Naive thymus-derived CD4-positive, alpha-beta T cell (primary cell): ENCODE data around the gene IGFALS. TPM values are rescaled to one million over a fixed set of nuclear protein-coding genes. Genes with fewer than 3 reads are reported as not detected.

Experiments used
- ATAC-seq: fragments of 150-1000 bp; cut with Tn5 transposase; 2 replicates; pipeline ENCODE4 v1.10.0; 2021; ENCODE audit warnings: mild to moderate bottlenecking, moderate library complexity
- CTCF ChIA-PET: fragments of 350-600 bp; sonication (Branson Sonifier 250); formaldehyde crosslinking; loops from one replicate; lab custom pipeline; 2021; ENCODE audit warnings: antibody characterized with exemption; lab: Charles Lee
- POLR2A ChIA-PET: fragments of 350-600 bp; sonication (Branson Sonifier 250); formaldehyde crosslinking; loops from one replicate; lab custom pipeline; 2021; ENCODE audit warnings: antibody characterized with exemption, inconsistent platforms; lab: Charles Lee
- DNase-seq, 9 donors: peaks; one replicate each; pipeline versions ENCODE4 v3.0.0 to v3.0.0-alpha.2; 2020 to 2022; ENCODE audit warnings: mixed read lengths in 1 of 9
- H3K27ac ChIP-seq: one replicate; pipeline ENCODE4 v1.7.0; 2013; ENCODE audit warnings: mild to moderate bottlenecking, low read depth, low read length, moderate library complexity
- H3K27me3 ChIP-seq, 2 donors: one replicate each; pipeline ENCODE4 v1.7.0; 2013; ENCODE audit warnings: low read length in 2 of 2, mild to moderate bottlenecking in 2 of 2, moderate library complexity in 2 of 2; ENCODE audit not compliant: control insufficient read depth in 2 of 2, insufficient read depth in 2 of 2
- H3K36me3 ChIP-seq, 3 experiments: 1 replicate in 2 of 3; 2 replicates in 1 of 3; pipeline ENCODE4 v1.7.0; 2013; ENCODE audit warnings: low read length in 3 of 3, mild to moderate bottlenecking in 3 of 3, moderate library complexity in 1 of 3; ENCODE audit not compliant: insufficient read depth in 3 of 3, control insufficient read depth in 2 of 3
- H3K4me1 ChIP-seq, 2 donors: one replicate each; pipeline ENCODE4 v1.7.0; 2013; ENCODE audit warnings: low read length in 2 of 2, mild to moderate bottlenecking in 2 of 2, moderate library complexity in 1 of 2; ENCODE audit not compliant: control insufficient read depth in 2 of 2, insufficient read depth in 2 of 2
- H3K4me3 ChIP-seq: 2 replicates; pipeline ENCODE4 v1.7.0; 2013; ENCODE audit warnings: mild to moderate bottlenecking, low read length
- H3K9me3 ChIP-seq, 3 experiments: 1 replicate in 2 of 3; 2 replicates in 1 of 3; pipeline ENCODE4 v1.7.0; 2013; ENCODE audit warnings: low read length in 3 of 3; ENCODE audit not compliant: control insufficient read depth in 2 of 3
- H3K27ac Mint-ChIP-seq, 9 donors: one replicate each; pipeline ENCODE4 v1.8.0; 2020 to 2022; ENCODE audit warnings: mixed read lengths in 9 of 9, mild to moderate bottlenecking in 8 of 9, moderate library complexity in 5 of 9, inconsistent platforms in 2 of 9
- H3K27me3 Mint-ChIP-seq, 5 donors: one replicate each; pipeline ENCODE4 v1.8.0; 2021 to 2022; ENCODE audit warnings: mixed read lengths in 5 of 5, mild to moderate bottlenecking in 1 of 5
- H3K36me3 Mint-ChIP-seq, 5 donors: one replicate each; pipeline ENCODE4 v1.8.0; 2020 to 2022; ENCODE audit warnings: mixed read lengths in 5 of 5, mild to moderate bottlenecking in 3 of 5, inconsistent platforms in 1 of 5
- H3K4me1 Mint-ChIP-seq, 7 donors: one replicate each; pipeline ENCODE4 v1.8.0; 2020 to 2022; ENCODE audit warnings: mixed read lengths in 7 of 7, mild to moderate bottlenecking in 3 of 7, inconsistent platforms in 1 of 7
- H3K4me3 Mint-ChIP-seq, 10 donors: one replicate each; pipeline ENCODE4 v1.8.0; 2020 to 2022; ENCODE audit warnings: mild to moderate bottlenecking in 10 of 10, mixed read lengths in 10 of 10, moderate library complexity in 6 of 10, inconsistent platforms in 2 of 10
- H3K9me3 Mint-ChIP-seq, 11 donors: one replicate each; pipeline ENCODE4 v1.8.0; 2020 to 2022; ENCODE audit warnings: mixed read lengths in 11 of 11, mild to moderate bottlenecking in 4 of 11, inconsistent platforms in 1 of 11, moderate library complexity in 1 of 11
- intact Hi-C, 2 donors: fragments of 100-400 bp; cut with micrococcal nuclease; formaldehyde crosslinking; loops; one replicate each; pipeline ENCODE4 v1.15.1; 2023
- polyA plus RNA-seq, 2 donors: library from polyadenylated mRNA; unstranded; fragments of 300-500 nt; fragmentation: Illumina TruSeq; gene quantifications; one replicate each; pipeline ENCODE4 v1.2.3, GENCODE V29; 2021
- total RNA-seq, 6 experiments: library from RNA in 5 of 6; stranded (reverse) in 5 of 6; gene quantifications; 1 replicate in 5 of 6; 2 replicates in 1 of 6; pipeline ENCODE4 v1.2.3 and lab custom pipeline; 2021 to 2026

The IGFALS gene
- total and polyA plus RNA-seq, 7 experiments from 2014 or later, result 0.19 to 1.5 (median 0.74) TPM; not detected in 1

DNA sequence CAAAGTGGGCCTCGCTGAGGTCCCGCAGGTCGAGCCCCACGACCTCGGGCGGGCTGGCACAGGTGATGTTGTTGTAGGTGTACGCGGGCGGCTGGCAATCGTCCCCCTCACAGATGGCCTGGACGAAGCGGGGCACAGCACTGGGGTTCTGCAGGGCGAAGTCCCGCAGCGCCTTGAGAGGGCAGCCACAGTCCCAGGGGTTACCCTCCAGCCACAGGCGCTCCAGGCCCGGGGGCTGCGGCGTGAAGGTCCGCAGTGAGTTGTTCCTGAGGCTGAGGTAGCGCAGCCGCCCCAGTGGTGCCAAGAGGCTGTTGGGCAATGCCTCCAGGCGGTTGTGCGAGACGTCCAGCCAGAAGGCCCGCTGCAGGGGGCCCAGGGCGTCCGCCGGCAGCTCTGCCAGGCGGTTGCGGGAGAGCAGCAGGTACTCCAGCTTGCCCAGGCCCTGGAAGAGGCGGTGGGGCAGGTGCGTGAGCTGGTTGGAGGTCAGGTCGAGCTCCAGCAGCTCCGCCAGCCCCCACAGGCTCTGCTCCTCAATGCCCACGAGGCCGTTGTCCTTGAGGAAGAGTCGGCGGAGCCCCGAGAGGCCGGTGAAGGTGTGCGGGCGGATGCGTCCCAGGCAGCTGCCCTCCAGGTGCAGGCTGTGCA, 2.8 kb downstream of the IGFALS start:
- DNase-seq (peak in 1 of 9 donors; percentile 4), ATAC-seq (no peak)

DNA sequence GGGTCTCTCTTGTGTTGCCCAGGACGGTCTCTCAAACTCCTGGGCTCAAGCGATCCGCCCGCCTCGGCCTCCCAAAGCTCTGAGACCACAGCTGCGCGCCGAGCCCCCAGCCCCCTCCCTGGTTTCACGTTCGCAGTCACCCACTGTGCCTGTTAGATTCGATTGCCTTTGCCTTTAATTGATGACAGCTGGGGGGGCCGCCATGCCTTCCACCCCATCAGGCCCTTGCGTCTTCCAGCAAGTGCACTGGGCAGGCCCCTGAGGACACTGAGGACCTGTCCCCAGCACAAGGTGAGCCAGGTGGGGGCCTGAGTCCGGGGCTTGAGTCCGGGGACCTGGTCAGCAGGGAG, 3.3 kb downstream of the IGFALS start:
- Histone ChIP-seq H3K27me3 (no peaks in the 10 kb centered on the region), H3K4me1 (peaks cover 0 to 8% of the 10 kb centered on the region in 2 donors), H3K4me3 (no peak overlapping the region), H3K27ac (no peak overlapping the region), H3K36me3 (peaks cover 0 to 71% (median 4%) of the 10 kb centered on the region in 3 experiments), H3K9me3 (no peaks in the 10 kb centered on the region)
- CTCF ChIA-PET, result no interaction called here
- H3K27ac Mint-ChIP-seq, result no peak overlapping the region
- no peaks in the 10 kb centered on the region for H3K27me3 Mint-ChIP-seq
- ATAC-seq (no peak), DNase-seq (no peak)
- peaks cover 0 to 5% (median 1%) of the 10 kb centered on the region in 5 donors for H3K36me3 Mint-ChIP-seq
- H3K4me1 Mint-ChIP-seq, result peaks cover 0 to 10% (median 5%) of the 10 kb centered on the region in 7 donors
- intact Hi-C loops, result no loop called here
- no peak overlapping the region for H3K4me3 Mint-ChIP-seq
- POLR2A ChIA-PET, result interaction anchor here (0.8 kb wide), 1 partner anchor 8 kb away, joined by 3 read pairs; the partner anchor contains the start of genes NUBP2 and SPSB3
- H3K9me3 Mint-ChIP-seq, result no peaks in the 10 kb centered on the region

More for the DNA sequence above, 2.8 kb downstream of the IGFALS start:
- peaks cover 0 to 5% (median 2%) of the 10 kb centered on the region in 7 donors for H3K4me1 Mint-ChIP-seq
- ChIA-PET CTCF (no interaction called here), POLR2A (interaction anchor here (0.8 kb wide), 1 partner anchor 8 kb away, joined by 3 read pairs; the partner anchor contains the start of genes NUBP2 and SPSB3)
- H3K9me3 Mint-ChIP-seq, result no peaks in the 10 kb centered on the region
- intact Hi-C loops, result no loop called here
- Histone ChIP-seq H3K9me3 (no peaks in the 10 kb centered on the region), H3K27ac (no peak overlapping the region), H3K4me3 (no peak overlapping the region), H3K36me3 (peaks cover 0 to 66% (median 4%) of the 10 kb centered on the region in 3 experiments), H3K4me1 (peaks cover 0 to 3% of the 10 kb centered on the region in 2 donors), H3K27me3 (no peaks in the 10 kb centered on the region)
- no peaks in the 10 kb centered on the region for H3K27me3 Mint-ChIP-seq
- no peak overlapping the region for H3K4me3 Mint-ChIP-seq
- H3K36me3 Mint-ChIP-seq, result peaks cover 0 to 5% (median 1%) of the 10 kb centered on the region in 5 donors
- H3K27ac Mint-ChIP-seq, result no peak overlapping the region

DNA sequence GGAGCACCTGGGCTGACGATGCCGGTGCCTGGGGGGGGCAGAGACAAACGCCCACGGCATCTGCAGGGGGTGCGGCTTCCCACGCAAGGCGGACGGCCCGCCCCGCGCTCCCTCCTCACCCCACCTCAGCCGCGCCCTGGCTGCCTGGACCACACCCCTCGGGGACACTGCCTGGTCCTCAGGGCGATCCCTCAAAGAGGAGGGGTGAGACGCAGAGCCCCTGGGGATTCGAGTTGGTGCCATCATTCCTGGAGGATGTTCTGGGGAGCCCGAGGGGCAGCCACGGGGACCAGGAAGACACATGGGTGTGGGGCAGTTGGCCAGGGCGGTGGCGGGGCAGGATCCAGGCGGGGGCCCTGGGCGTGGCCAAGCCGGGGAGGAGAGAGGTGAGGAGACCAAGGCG, 3.9 kb downstream of the IGFALS start:
- DNase-seq, result peak in 2 of 9 donors; percentile 4 to 20
- Histone ChIP-seq H3K9me3 (no peaks in the 10 kb centered on the region), H3K27ac (no peak overlapping the region), H3K4me3 (no peak overlapping the region), H3K36me3 (peaks cover 0 to 74% (median 4%) of the 10 kb centered on the region in 3 experiments), H3K4me1 (peaks cover 0 to 14% of the 10 kb centered on the region in 2 donors), H3K27me3 (no peaks in the 10 kb centered on the region)
- ATAC-seq, result no peak
- Mint-ChIP-seq H3K9me3 (no peaks in the 10 kb centered on the region), H3K27ac (no peak overlapping the region), H3K27me3 (no peaks in the 10 kb centered on the region), H3K4me3 (no peak overlapping the region), H3K36me3 (peaks cover 0 to 5% (median 1%) of the 10 kb centered on the region in 5 donors), H3K4me1 (peaks cover 0 to 16% (median 7%) of the 10 kb centered on the region in 7 donors)
- intact Hi-C loops, result loop anchor here (10.0 kb wide), 4 partner anchors 365 to 1205 kb away; partner anchors contain the start of genes TRAF7 (in 2 of the 2), UBE2I (in 1 of the 2) and UQCC4 (in 1 of the 2)
- POLR2A ChIA-PET, result no interaction called here
- CTCF ChIA-PET, result no interaction called here

DNA sequence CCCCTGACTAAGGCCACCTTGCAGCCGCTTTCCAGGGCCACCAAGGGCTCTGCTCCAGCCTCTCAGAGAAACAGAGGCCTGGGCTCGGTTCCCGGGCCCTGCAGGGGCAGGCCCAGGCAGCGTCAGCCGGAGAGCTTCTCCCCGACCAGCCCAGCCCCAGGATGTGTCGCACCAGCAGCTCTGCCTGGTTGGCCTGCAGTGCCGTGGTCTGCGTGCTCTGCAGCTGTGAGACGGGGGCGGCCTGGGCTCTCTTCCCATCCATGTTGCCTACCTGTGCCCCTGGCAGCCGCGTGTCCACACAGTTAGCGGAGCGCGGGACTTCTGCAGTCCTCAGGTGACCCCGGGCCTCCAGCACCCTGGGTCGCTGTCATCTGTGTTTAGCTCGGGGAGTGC, 4.8 kb downstream of the IGFALS start:
- H3K4me3 Mint-ChIP-seq, result peak overlapping the region in 1 of 10 donors; percentile 13
- H3K4me1 ChIP-seq, result peaks cover 5 to 20% of the 10 kb centered on the region in 2 donors
- H3K36me3 ChIP-seq, result peaks cover 0 to 74% (median 4%) of the 10 kb centered on the region in 3 experiments
- intact Hi-C loops, result loop anchor here (10.0 kb wide), 4 partner anchors 364 to 1204 kb away; partner anchors contain the start of genes TRAF7 (in 2 of the 2), UBE2I (in 1 of the 2) and UQCC4 (in 1 of the 2)
- peak in 1 of 9 donors; percentile 4 for DNase-seq
- no peak overlapping the region for H3K4me3 ChIP-seq
- ATAC-seq, result no peak
- peaks cover 0 to 5% (median 1%) of the 10 kb centered on the region in 5 donors for H3K36me3 Mint-ChIP-seq
- no peaks in the 10 kb centered on the region for H3K27me3 Mint-ChIP-seq
- ChIA-PET POLR2A (no interaction called here), CTCF (no interaction called here)
- peak overlapping the region in 2 of 9 donors; percentile 45 to 84 for H3K27ac Mint-ChIP-seq
- H3K4me1 Mint-ChIP-seq, result peaks cover 0 to 22% (median 7%) of the 10 kb centered on the region in 7 donors
- no peaks in the 10 kb centered on the region for H3K9me3 Mint-ChIP-seq
- no peak overlapping the region for H3K27ac ChIP-seq
- H3K27me3 ChIP-seq, result no peaks in the 10 kb centered on the region
- H3K9me3 ChIP-seq, result no peaks in the 10 kb centered on the region

DNA sequence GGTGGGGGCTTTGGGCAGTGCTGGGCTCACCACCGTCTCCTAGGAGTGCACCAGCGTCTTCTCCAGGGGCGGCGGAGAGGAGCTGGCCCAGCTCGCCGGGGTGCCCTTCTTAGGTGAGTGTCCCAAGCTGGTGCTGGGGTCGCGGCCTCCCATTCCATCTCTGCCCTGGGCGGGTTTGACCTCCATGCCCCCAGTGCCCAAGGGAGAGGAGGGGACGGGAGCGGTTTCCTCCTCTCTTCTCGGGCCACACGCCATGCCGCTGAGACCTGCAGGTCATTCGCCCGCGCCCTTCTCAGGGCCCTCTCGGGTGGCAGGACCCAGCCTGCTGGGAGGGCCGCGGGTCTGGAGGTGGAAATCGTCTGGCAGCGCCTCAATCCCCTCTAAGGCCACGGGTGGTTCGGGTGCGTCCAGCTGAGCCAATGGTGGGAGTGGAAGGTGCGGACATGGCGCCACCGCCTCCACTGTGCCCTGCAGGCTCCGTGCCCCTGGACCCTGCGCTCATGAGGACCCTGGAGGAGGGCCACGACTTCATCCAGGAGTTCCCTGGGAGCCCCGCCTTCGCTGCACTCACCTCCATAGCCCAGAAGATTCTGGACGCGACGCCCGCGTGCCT, 5.3 kb downstream of the IGFALS start:
- Mint-ChIP-seq H3K27me3 (no peaks in the 10 kb centered on the region), H3K4me1 (peaks cover 4 to 27% (median 11%) of the 10 kb centered on the region in 7 donors), H3K9me3 (no peaks in the 10 kb centered on the region), H3K36me3 (peaks cover 0 to 5% (median 4%) of the 10 kb centered on the region in 5 donors), H3K4me3 (no peak overlapping the region), H3K27ac (no peak overlapping the region)
- no peak overlapping the region for H3K27ac ChIP-seq
- intact Hi-C loops, result loop anchor here (10.0 kb wide), 4 partner anchors 363 to 1203 kb away; partner anchors contain the start of genes TRAF7 (in 2 of the 2), UBE2I (in 1 of the 2) and UQCC4 (in 1 of the 2)
- no peaks in the 10 kb centered on the region for H3K27me3 ChIP-seq
- peaks cover 0 to 74% (median 4%) of the 10 kb centered on the region in 3 experiments for H3K36me3 ChIP-seq
- H3K9me3 ChIP-seq, result no peaks in the 10 kb centered on the region
- peak in 1 of 9 donors; percentile 9 for DNase-seq
- POLR2A ChIA-PET, result no interaction called here
- ATAC-seq, result no peak
- H3K4me1 ChIP-seq, result peaks cover 5 to 20% of the 10 kb centered on the region in 2 donors
- CTCF ChIA-PET, result no interaction called here
- H3K4me3 ChIP-seq, result no peak overlapping the region

DNA sequence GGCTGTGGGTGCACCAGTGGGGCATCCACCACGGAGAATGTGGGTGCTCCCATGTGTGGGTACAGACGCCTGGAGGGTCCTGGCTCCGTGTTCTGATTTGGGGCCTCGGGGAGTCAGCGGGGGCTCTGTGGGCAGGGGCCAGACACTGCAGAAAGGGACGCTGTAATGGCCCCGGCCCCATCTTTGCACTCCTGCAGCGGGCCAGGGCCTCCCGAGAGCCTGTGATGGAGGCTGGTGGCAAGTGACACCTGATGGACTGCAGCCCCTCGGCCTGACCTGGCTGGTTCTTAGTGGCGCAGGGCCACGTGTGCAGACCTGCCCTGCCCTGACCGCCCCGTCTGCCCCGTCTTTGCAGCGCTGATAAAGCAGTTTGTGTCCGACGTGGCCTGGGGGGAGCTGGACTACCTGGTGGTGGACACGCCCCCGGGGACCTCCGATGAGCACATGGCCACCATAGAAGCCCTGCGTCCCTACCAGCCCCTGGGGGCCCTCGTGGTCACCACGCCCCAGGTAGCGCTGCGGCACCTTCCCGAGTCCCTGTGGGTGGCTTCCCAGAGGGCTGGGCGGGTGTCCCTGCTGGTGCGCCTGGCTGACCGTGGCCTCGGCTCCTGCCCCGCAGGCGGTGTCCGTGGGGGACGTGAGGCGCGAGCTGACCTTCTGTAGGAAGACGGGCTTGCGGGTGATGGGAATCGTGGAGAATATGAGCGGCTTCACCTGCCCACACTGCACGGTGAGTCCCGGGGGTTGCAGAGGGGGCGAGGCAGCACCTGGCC, 6.0 kb downstream of the IGFALS start:
- Mint-ChIP-seq H3K27ac (peak overlapping the region in 1 of 9 donors; percentile 43), H3K4me1 (peaks cover 5 to 33% (median 12%) of the 10 kb centered on the region in 7 donors), H3K36me3 (peaks cover 0 to 5% (median 4%) of the 10 kb centered on the region in 5 donors), H3K27me3 (peaks cover 0 to 2% (median 0%) of the 10 kb centered on the region in 5 donors), H3K9me3 (no peaks in the 10 kb centered on the region), H3K4me3 (no peak overlapping the region)
- ATAC-seq (no peak), DNase-seq (peak in 1 of 9 donors; percentile 4)
- ChIA-PET POLR2A (no interaction called here), CTCF (no interaction called here)
- no peak overlapping the region for H3K4me3 ChIP-seq
- H3K27me3 ChIP-seq, result no peaks in the 10 kb centered on the region
- H3K9me3 ChIP-seq, result no peaks in the 10 kb centered on the region
- no peak overlapping the region for H3K27ac ChIP-seq
- peaks cover 0 to 74% (median 4%) of the 10 kb centered on the region in 3 experiments for H3K36me3 ChIP-seq
- H3K4me1 ChIP-seq, result peaks cover 5 to 20% of the 10 kb centered on the region in 2 donors
- intact Hi-C loops, result loop anchor here (10.0 kb wide), 4 partner anchors 363 to 1203 kb away; partner anchors contain the start of genes TRAF7 (in 2 of the 2), UBE2I (in 1 of the 2) and UQCC4 (in 1 of the 2)
